ENCODE data around the gene C8A. TPM values are rescaled to one million over a fixed set of nuclear protein-coding genes. Genes with fewer than 3 reads are reported as not detected.

C8A gene
- total RNA-seq, 1 donor from 2014 or later = not detected

- DNase-seq = no peak
Observed at GRCh38 chr1:56927171-56927570, 72.6 kb downstream of the C8A start.

GRCh38 chr1:56927986-56928385 is 73.4 kb downstream of the C8A start:
- no peak for DNase-seq

- no peak for DNase-seq
Observed at GRCh38 chr1:56929492-56929891, 74.9 kb downstream of the C8A start.

GRCh38 chr1:56931211-56931610 is 76.6 kb downstream of the C8A start:
- no peak for DNase-seq

GRCh38 chr1:56931686-56932085 is 77.1 kb downstream of the C8A start:
- no peak for DNase-seq

GRCh38 chr1:56933161-56933560 is 78.6 kb downstream of the C8A start:
- DNase-seq = no peak

GRCh38 chr1:56933606-56934005 is 79.0 kb downstream of the C8A start:
- no peak for DNase-seq

GRCh38 chr1:56934430-56935060 is 79.9 kb downstream of the C8A start:
- DNase-seq = no peak

- no peak for DNase-seq
Observed at GRCh38 chr1:56938646-56939045, 84.0 kb downstream of the C8A start.

GRCh38 chr1:56939209-56939608 is 84.6 kb downstream of the C8A start:
- no peak for DNase-seq

- DNase-seq = no peak
Observed at GRCh38 chr1:56940039-56940438, 85.4 kb downstream of the C8A start.

GRCh38 chr1:56948403-56949023 is 93.9 kb downstream of the C8A start:
- DNase-seq = no peak

GRCh38 chr1:56952501-56952900 is 97.9 kb downstream of the C8A start:
- no peak for DNase-seq

- DNase-seq = no peak
Observed at GRCh38 chr1:56953386-56953785, 98.8 kb downstream of the C8A start.

GRCh38 chr1:56954664-56955063 is 100.1 kb downstream of the C8A start:
- DNase-seq = no peak

GRCh38 chr1:56957931-56958330 is 103.3 kb downstream of the C8A start:
- no peak for DNase-seq

- no peak for DNase-seq
Observed at GRCh38 chr1:56958526-56958925, 103.9 kb downstream of the C8A start.

- no peak for DNase-seq
Observed at GRCh38 chr1:56961426-56961825, 106.8 kb downstream of the C8A start.

- DNase-seq = no peak
Observed at GRCh38 chr1:56963667-56964066, 109.1 kb downstream of the C8A start.

- no peak for DNase-seq
Observed at GRCh38 chr1:56964349-56965017, 109.9 kb downstream of the C8A start.

GRCh38 chr1:56965191-56965590 is 110.6 kb downstream of the C8A start:
- no peak for DNase-seq

GRCh38 chr1:56965916-56966697 is 111.5 kb downstream of the C8A start, which contains the start of gene C8B:
C8B (minus strand) TSS chr1:56966015; CDS start chr1:56965948, 67 bp downstream.
- no peak for DNase-seq

- no peak for DNase-seq
Observed at GRCh38 chr1:56966698-56966999, 112.1 kb downstream of the C8A start.

- no peak for DNase-seq
Observed at GRCh38 chr1:56967355-56967754, 112.8 kb downstream of the C8A start.

All from dermis blood vessel endothelial cell (primary cell).